ENCODE data around the gene FIBCD1. TPM values are rescaled to one million over a fixed set of nuclear protein-coding genes. Genes with fewer than 3 reads are reported as not detected.

FIBCD1 gene
- total RNA-seq, 4 donors from 2014 or later, result not detected

DNA sequence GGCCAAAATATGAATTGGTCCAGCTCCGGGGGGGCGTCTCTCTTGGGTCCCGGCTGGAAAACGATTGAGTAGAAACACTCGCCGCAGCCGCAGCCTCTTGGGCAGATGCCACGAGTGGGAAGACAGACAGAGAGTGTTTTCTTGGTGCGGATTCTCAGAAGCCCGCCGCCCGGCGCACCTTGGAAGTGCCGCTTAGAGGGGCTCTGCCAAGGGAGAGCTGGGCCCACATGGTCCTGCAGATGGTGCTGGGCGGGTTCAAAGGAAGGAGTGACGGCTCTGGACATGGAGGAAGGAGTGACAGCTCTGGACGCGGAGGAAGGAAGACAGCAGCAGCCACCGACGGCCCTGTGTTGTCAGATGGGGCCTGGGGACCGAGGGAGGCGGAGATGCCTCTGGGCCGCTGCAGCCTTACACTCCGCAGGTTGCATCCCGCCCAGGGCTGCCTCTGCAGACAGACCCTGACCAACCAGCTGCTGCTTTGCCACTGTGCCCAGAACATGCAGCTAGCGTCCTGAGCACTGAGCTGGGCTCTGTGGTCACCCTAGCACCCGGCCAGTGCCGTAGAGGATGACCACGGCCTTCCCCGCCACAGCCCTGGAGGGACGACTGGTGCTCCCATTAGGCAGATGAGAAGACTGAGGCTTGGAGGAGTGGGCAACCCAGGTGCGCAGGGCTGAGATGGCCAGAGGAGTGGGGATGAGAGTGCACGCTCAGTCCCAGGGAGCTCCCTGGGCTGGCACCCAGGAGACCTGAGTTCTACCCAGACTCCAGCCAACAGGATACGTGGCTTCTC lies 21.7 kb downstream of the FIBCD1 start:
- H3K27me3 ChIP-seq, result peaks cover 69% of the 10 kb centered on the region
- H3K4me3 ChIP-seq, result no peak overlapping the region
- 72% methylated on average over 21 of the region's 34 CpGs for WGBS
- no peaks in the 10 kb centered on the region for H3K36me3 ChIP-seq
- H3K27ac ChIP-seq, result no peak overlapping the region
- TF ChIP-seq POLR2AphosphoS5 (IDR thresholded peaks at IDR 0.05) (no peak), EP300 (IDR thresholded peaks at IDR 0.05) (no peak)
- TF ChIP-seq, protein P1, sequence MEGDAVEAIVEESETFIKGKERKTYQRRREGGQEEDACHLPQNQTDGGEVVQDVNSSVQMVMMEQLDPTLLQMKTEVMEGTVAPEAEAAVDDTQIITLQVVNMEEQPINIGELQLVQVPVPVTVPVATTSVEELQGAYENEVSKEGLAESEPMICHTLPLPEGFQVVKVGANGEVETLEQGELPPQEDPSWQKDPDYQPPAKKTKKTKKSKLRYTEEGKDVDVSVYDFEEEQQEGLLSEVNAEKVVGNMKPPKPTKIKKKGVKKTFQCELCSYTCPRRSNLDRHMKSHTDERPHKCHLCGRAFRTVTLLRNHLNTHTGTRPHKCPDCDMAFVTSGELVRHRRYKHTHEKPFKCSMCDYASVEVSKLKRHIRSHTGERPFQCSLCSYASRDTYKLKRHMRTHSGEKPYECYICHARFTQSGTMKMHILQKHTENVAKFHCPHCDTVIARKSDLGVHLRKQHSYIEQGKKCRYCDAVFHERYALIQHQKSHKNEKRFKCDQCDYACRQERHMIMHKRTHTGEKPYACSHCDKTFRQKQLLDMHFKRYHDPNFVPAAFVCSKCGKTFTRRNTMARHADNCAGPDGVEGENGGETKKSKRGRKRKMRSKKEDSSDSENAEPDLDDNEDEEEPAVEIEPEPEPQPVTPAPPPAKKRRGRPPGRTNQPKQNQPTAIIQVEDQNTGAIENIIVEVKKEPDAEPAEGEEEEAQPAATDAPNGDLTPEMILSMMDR (IDR thresholded peaks at IDR 0.05), result no peak
- H3K9me3 ChIP-seq, result no peaks in the 10 kb centered on the region
- no peak for DNase-seq (ENCODE audit: low spot score in 2 of 2)
- H3K4me1 ChIP-seq, result peaks cover 7% of the 10 kb centered on the region

DNA sequence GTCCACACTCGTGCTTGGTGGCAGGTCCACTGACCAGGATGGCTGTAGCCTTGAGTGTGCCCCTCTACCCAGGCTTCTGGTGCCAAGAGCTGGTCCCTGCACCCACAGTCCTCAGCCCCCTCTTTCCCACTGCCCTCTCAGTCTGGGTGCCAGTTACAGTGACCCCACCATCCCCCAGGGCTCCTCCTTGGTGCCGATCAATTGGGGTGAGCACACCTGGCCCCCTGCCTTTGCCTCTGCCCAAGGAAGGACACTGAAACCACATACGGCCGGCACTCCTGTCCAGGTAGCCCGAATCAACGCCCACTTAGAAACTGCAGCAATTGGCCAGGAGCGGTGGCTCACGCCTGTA lies 24.0 kb downstream of the FIBCD1 start:
- Histone ChIP-seq H3K27me3 (peaks cover 53% of the 10 kb centered on the region), H3K9me3 (no peaks in the 10 kb centered on the region), H3K36me3 (no peaks in the 10 kb centered on the region), H3K4me3 (no peak overlapping the region), H3K4me1 (peaks cover 7% of the 10 kb centered on the region), H3K27ac (no peak overlapping the region)
- no peak for TF ChIP-seq POLR2AphosphoS5 (IDR thresholded peaks at IDR 0.05)
- TF ChIP-seq POLR2A (IDR thresholded peaks at IDR 0.05), result no peak
- TF ChIP-seq EP300 (IDR thresholded peaks at IDR 0.05), result no peak
- TF ChIP-seq, protein P1 (IDR thresholded peaks at IDR 0.05), result no peak
- WGBS, result 87% methylated on average over 8 of the region's 8 CpGs
- DNase-seq (ENCODE audit: low spot score in 2 of 2), result no peak

DNA sequence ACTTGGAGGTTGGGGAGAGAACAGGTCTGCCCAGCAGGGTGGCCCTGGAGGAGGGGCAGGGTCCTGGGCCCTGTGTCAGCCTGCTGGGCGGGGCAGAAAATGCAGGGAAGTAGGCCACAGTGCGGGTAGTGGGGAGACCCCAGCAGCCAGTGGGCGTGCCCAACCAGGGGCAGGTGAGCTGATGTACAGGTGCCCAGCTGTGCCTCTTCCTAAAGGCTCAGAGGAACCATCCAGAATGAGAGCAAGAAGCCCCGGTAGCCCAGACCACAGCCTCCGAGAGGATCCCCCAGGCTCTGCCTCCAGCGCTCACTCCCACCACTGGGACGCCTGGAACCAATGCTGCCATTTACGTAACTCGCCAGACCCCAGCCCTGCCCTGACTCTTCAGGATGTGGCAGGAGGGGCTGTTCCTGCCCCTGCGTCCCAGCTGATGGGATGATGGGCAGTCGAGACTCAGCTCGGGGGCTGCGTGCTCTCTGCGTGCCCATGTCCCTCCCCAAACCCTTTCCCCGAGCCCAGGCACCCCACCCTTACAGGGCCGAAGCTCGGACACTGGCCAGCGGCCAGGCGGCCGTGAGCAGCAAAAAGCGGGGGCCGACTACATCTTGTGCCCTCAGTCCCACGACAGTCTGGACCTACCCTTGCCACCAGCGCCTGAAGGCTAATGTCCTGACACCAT lies 24.5 kb downstream of the FIBCD1 start:
- DNase-seq (ENCODE audit: low spot score in 2 of 2), result no peak
- WGBS, result 73% methylated on average over 16 of the region's 24 CpGs
- Histone ChIP-seq H3K36me3 (no peaks in the 10 kb centered on the region), H3K4me1 (peaks cover 7% of the 10 kb centered on the region), H3K4me3 (no peak overlapping the region), H3K27me3 (peaks cover 48% of the 10 kb centered on the region), H3K9me3 (no peaks in the 10 kb centered on the region), H3K27ac (no peak overlapping the region)
- TF ChIP-seq, protein P1 (IDR thresholded peaks at IDR 0.05), result no peak
- no peak for TF ChIP-seq POLR2A (IDR thresholded peaks at IDR 0.05)
- TF ChIP-seq EP300 (IDR thresholded peaks at IDR 0.05), result no peak
- no peak for TF ChIP-seq POLR2AphosphoS5 (IDR thresholded peaks at IDR 0.05)

DNA sequence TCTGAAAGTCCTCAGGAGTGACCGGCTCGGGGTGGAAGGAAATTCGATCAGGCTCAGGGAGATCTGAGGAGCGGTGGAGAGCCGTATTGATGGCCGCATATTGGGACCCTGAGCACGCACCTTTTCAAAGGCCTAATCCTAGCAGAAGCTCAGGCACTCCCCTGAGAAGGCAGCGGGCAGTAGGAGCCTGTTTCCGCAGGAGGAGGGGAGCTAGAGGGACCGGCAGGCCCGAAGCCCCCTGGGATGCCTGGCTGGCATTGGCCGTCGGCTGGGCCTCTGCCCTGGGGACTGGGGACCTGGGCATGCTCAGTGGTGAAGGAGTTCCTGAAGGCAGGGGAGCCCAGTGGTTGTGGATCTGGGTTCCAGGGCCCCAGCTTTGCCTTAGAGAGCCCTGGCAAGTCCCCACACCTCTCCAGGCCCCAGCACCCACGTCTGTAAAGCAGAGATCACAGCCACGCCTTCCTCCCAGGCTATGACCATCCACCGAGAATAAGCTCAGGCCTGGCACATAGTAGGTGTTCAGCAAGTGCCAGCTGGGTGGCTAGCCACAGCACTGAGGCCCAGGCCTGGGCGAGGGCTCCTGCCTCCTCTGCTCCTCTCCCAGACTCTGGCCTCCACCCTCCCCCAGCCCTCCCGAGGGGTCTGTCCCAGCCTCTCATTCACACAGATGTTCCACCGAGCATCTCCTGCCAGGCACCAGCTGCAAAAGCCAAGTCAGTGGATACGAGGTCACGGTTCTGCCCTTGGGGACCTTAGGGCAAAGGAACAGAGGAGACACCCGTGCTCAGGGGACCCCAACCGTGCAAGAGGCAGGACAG lies 25.2 kb downstream of the FIBCD1 start:
- no peak for DNase-seq (ENCODE audit: low spot score in 2 of 2)
- H3K36me3 ChIP-seq, result no peaks in the 10 kb centered on the region
- H3K27me3 ChIP-seq, result peaks cover 41% of the 10 kb centered on the region
- WGBS, result 77% methylated on average over 12 of the region's 23 CpGs
- TF ChIP-seq POLR2A (IDR thresholded peaks at IDR 0.05) (no peak), POLR2AphosphoS5 (IDR thresholded peaks at IDR 0.05) (no peak), EP300 (IDR thresholded peaks at IDR 0.05) (no peak)
- TF ChIP-seq, protein P1 (IDR thresholded peaks at IDR 0.05), result no peak
- peaks cover 6% of the 10 kb centered on the region for H3K4me1 ChIP-seq
- H3K27ac ChIP-seq, result no peak overlapping the region
- H3K9me3 ChIP-seq, result no peaks in the 10 kb centered on the region
- peak overlapping the region; percentile 16 for H3K4me3 ChIP-seq

Data from suprapubic skin (tissue), 4 donors.